GM18499 (cell line): ENCODE measurements around the gene CELA3A.

Source experiments
- ATAC-seq: cut with Tn5 transposase; IDR thresholded peaks from one replicate; pipeline ENCODE4 v1.9.1; 2021; ENCODE audit warnings: moderate number of reproducible peaks; ENCODE audit not compliant: insufficient read depth, unreplicated experiment

The CELA3A gene

DNA sequence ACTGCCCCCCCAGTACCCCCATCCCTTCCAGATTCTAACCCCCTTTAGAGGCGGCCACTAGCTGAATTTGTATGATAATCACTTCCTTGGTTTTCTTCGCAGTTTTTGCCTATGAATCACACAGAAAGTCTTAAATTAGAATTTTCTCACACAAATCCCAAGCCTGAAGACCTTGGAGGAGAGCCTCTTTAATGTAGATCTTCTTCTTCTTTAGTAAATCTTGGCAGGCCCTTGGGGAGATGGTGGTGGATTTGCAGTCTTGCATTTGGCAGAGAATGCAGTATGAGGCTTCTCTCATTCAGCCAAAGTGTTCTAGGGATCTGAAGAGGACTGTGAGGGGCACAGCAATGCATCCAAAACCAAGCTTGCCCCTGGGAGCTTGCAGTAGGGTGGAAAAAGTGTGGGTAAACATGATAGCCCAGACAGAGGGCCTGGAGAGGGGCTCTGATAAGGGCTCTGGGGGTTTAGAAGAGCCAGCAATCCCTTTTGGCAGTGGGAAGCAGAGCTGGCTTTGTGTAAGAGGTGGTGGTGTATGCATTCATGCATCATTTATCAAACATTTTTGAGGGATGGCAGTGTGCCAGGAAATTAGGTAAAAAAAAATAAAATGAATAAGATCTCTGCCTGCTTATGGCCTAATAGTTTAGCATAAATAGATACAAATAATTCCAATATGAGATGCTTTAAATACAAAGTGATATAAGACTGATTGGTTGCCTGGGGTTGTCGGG is 43.4 kb downstream of the CELA3A start:
- no peak for ATAC-seq

DNA sequence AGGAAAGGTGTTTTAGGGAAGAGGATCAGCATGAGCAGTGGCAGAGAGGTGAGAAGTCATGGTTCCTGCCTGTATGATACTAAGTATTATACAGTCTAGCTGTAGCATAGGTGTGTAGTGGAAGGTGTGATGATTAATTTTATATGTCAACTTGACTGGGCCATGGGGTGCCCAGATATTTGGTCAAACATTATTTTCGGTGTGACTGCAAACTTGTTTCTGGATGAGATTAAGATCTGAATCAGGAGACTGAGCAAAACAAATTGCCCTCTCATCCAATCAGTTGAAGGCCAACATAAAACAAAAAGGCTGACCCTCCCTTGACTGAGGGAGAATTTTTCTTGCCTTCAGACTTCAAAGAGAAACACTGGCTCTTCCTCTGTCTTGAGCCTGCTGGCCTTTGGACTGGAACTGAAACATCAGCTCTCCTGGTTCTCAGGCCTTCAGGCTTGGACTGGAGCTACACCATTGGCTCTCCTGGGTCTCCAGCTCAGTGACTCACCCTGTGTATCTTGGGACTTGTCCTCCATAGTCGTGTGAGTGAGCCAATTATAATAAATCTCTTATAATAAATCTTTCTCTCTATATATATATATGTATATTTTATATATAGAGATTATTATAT is 44.3 kb downstream of the CELA3A start:
- ATAC-seq: no peak

DNA sequence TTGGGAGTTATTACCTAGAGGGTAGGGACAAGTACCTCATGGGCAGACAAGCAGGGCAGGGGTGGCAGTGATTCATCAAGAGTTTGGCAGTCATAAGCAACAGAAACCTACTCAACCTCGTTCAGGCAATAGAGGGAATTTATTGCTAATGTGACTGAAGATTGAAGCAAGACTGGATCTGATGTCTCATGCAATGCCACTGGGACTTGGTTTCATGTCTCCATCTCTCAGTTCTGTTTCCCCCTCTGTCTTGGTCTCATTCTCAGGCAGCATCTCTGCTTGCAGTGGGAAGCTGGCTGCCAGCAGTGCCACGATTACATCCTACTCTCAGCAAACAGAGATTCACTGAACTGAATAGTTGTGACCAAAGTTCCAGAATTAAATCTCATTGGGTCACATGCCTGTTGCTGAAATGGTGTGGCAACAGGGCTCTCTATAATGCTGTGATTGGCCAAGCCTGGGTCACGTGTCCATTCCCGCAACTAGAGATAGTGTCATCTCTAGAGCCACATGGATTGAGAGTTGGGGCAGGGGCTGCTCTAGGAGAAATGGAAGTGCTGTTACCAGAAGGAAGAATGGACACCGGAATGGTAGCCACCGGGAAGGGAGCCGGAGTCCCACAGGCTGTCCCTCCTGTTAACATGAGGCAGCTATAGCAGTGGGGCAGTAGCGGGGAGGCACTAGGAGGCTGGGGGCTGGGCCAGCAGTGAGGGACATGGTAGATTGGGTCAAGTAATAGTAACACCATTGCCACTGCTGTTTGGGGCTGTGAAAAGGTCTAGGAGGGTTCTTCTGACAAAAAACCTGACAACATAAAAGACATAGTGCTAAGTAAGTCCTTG is 47.1 kb downstream of the CELA3A start:
- no peak for ATAC-seq

DNA sequence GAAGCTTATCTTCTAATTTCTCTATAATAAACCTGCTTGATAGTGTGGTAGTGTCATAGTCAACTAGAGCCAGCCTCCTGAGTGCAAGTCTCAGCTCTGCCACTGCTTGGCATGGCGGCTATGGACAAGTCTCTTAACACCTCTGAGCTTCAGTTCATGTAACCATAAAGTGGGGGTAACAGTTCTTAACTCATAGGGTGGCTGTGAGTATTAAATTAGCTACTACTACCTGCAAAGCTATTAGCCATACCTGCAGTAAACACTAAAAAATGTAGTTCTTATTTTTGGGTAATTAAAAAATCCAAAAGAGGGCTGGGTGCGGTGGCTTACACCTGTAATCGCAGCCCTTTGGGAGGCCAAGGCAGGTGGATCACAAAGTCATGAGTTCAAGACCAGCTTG is 48.9 kb downstream of the CELA3A start:
- no peak for ATAC-seq

DNA sequence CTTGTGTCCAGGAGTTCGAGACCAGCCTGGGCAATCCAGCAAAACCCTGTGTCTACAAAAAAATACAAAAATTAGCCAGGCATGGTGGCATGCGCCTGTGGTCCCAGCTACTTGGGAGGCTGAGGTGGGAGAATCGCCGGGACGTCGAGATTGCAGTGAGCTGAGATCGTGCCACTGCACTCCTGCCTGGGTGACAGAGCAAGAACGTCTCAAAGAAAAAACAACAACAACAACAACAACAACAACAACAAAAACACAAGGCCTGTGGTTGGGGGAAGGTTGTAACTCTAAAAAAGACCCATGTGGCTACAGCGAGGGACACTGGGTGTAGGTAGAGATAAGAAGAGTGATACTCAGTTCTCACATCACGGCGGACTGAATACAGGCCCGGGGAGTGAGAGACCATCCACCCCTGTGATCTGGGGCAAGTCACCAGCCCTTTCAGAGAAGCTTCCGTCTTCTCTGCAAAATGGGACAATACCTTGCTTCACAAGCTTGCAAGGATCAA is 50.2 kb downstream of the CELA3A start:
- ATAC-seq: no peak

DNA sequence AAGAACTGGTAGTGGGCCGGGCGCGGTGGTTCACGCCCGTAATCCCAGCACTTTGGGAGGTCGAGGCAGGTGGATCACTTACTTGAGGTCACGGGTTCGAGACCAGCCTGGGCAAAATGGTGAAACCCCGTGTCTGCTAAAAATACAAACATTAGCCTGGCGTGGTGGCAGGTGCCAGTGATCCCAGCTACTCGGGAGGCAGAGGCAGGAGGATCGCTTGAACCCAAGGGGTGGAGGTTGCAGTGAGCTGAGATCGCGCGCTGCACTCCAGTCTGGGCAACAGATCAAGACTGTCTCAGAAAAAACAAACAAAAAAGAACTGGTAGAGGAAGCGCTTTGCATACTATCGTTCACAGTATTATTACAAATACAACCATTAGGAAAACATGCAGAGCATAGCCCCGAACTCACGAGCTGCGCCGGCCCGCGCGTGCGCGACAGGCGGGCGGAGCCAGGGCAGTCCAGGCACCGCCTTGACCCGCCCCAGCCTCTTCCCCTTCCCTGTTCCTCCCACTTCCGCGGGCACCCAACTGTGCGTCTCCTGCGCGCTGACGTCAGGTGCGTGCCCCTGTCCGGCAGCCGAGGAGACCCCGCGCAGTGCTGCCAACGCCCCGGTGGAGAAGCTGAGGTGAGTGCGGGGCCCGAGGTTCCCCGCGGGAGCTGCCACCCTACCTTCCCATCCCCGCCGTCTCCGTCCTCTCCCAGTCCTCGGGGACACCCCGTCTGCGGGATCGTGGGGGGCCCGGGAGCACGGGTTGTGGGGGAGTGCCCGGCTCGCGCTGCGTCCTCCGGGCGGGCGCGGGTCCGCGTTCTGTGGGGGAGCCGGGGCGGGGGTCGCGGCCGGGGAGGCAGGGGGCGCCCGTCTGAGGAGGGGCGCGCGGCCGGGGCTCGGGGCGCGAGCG is 50.9 kb downstream of the CELA3A start, which contains the start of gene CDC42:
CDC42 (plus strand) TSS at position 595 of the 902 bp plus-strand sequence. CDS start 25,770 bp downstream, outside the sequence.
- ATAC-seq: peak; percentile 49

DNA sequence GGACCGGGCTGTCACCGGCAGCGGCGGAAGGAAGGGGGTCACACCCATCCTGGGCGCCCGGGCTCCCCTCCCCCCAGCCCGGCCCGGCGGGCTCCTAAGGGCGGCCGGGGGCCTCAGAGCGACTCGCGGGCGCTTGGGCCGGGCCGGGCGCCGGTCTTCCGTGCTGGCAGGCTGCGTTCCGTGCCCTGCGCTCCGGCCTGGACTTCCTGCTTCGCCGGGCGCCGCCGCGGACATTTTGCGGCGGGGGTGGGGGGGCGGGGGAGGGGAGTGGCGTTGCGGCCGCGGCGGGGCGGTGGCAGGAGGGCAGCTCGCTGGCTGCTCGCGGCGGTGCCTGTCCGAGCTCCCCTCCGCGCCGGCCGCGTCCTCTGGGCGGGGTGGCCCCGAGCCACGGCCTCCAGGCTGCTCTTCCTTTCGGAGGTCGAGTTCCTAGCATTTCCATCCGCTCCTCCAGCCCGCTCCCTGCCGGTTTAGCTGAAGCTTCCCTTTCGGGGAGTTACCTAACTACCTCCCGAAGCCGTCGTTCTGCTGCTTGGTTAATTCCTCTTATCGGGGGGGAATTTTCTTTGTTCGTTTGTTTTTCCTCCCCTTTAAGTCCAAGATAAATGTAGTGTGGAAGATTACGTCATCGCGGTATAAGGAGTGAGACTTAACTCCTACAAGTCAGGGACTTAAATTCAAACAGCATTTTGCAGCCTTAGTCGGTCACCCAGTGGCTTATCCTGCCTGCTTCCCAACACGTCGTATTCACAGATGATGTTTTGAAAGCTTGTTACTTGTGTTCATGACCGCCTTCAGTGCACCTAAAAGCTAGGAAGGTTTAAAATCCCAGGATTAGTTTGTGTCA is 51.8 kb downstream of the CELA3A start:
- ATAC-seq: no peak

DNA sequence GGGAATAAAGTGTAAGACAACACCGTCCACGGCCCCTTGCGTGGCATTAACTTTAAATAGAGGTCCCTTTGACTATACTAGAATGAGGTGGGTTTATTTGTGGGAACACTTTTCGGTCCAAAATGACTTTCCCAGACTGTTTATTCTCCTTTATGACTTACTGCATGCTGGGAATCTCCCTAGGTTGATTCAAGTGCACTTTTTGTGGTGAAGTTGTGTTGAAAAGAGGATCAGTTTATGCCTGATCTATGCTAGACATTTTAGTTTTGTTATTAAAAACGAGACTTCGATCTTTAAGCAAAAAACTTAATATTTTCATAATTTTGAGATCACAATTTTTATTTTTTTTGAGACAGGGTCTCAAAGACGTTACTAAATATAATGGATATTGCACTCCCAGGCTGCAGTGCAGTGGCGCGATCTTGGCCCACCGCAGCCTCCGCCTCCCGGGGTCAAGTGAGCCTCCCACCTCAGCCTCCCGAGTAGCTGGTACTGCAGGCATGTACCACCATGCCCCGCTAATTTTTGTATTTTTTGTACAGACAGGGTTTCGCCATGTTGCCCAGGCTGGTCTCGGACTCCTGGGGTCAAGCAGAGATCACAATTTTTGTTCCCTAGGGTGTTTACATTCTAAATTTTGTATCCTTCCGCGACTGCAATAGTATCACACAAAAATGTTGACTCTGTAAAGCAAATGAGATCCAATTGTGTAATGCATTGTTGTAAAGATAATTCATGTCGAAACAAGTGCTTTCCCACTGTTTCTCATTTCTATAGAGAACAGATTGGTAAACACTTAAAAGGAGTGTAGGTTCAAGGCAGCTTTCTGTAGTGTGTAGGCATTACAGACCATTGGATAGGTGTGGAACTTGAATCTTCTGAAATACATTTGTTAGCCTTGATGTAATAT is 52.7 kb downstream of the CELA3A start:
- ATAC-seq: no peak

DNA sequence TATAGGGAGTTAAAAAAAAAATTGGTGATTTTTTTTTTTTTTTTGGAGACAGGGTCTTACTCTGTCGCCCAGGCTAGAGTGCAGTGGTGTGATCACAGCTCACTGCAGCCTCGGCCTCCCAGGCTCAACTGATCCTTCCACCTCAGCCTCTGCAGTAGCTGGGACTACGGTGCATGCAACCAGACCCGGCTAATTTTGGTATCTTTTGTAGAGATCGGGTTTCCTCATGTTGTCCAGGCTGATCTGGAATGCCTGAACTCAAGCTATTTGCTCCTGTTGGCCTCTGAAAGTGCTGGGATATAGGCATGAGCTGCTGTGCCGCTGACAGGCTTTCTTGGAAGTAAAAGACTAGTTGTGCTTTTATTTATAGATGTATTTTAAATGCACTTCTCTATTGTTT is 54.0 kb downstream of the CELA3A start:
- no peak for ATAC-seq

DNA sequence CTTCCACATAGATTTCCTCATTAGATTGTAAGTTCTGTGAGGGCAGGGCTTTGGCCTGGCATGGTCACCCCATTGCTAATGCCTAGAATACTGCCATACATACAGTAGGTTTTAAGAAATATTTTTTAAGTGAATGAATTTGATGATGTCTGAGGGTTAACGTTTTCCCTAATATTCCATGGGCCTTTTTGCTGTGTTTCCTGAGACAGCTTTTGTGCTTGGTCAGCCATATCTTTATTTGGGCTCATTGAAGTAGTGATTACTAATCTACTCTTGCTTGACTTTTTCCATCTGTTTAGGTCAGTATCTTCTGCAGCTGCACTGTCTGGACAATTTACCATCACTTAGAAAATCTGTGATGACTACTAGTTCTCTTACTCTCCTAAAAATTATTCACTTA is 54.6 kb downstream of the CELA3A start:
- no peak for ATAC-seq

DNA sequence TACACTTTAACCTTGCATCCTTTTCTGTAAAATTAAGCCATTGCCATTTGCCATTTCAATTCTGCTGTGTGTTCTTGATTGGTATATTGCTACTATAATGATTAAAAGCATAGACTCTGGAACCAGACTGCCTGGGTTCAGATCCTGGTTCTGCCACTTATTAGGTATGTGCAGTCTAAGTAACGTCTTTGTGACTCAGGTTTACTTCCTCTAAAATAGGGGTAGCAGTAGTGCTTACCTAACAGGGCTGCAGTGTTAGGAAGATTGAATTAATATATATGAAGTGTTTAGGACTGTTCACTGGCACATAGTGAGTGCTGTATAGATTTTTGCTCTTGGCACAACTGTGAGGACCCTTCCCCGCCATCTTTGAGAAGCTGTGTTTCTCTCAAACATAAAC is 55.5 kb downstream of the CELA3A start:
- no peak for ATAC-seq

DNA sequence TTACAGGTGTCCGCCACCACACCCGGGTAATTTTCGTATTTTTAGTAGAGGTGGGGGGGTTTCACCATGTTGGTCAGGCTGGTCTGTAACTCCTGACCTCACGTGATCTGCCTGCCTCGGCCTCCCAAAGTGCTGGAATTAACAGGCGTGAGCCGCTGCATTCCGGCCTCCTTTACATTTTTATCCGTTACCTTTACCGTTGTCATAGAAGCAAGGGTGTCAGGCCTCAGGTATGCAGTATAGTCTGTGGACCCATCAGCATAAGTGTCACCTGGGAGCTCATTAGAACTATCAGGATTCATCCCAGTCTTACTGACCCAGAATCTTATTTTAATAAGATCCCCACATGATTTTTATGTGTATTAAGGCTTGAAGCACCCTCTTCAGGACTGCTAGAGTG is 56.4 kb downstream of the CELA3A start:
- no peak for ATAC-seq
